ENCODE data around the gene KCNQ1. TPM values are rescaled to one million over a fixed set of nuclear protein-coding genes. Genes with fewer than 3 reads are reported as not detected.
A peak's percentile ranks its signal among the peaks of the same experiment; 100 is the strongest.

KCNQ1 gene
- total RNA-seq, 3 donors from 2014 or later, result 3.6 to 6.2 (median 5.1) TPM

- Histone ChIP-seq H3K4me3 (no peak overlapping the region), H3K36me3 (no peaks in the 10 kb centered on the region), H3K4me1 (no peaks in the 10 kb centered on the region), H3K27me3 (no peaks in the 10 kb centered on the region), H3K9me3 (peaks cover 0 to 4% of the 10 kb centered on the region in 2 donors), H3K27ac (no peak overlapping the region)
- DNase-seq (ENCODE audit: low spot score in 2 of 2), result no peak
- TF ChIP-seq POLR2AphosphoS5 (IDR thresholded peaks at IDR 0.05) (no peak), POLR2A (IDR thresholded peaks at IDR 0.05) (no peak), CTCF (IDR thresholded peaks at IDR 0.05) (no peak)
- intact Hi-C loops (cut with DNase I; ENCODE audit: low total_unique reads), result no loop called here
Observed at GRCh38 chr11:2594267-2594666, 149.5 kb downstream of the KCNQ1 start.

- intact Hi-C loops (cut with DNase I; ENCODE audit: low total_unique reads), result no loop called here
- Histone ChIP-seq H3K27ac (no peak overlapping the region), H3K36me3 (no peaks in the 10 kb centered on the region), H3K27me3 (no peaks in the 10 kb centered on the region), H3K4me3 (no peak overlapping the region), H3K9me3 (peaks cover 0 to 4% of the 10 kb centered on the region in 2 donors), H3K4me1 (no peaks in the 10 kb centered on the region)
- DNase-seq (ENCODE audit: low spot score in 2 of 2), result no peak
- no peak for TF ChIP-seq CTCF (IDR thresholded peaks at IDR 0.05)
- no peak for TF ChIP-seq POLR2A (IDR thresholded peaks at IDR 0.05)
- no peak for TF ChIP-seq POLR2AphosphoS5 (IDR thresholded peaks at IDR 0.05)
Observed at GRCh38 chr11:2595204-2595603, 150.4 kb downstream of the KCNQ1 start.

- no peaks in the 10 kb centered on the region for H3K9me3 ChIP-seq
- no peaks in the 10 kb centered on the region for H3K36me3 ChIP-seq
- no peak overlapping the region for H3K4me3 ChIP-seq
- no peaks in the 10 kb centered on the region for H3K27me3 ChIP-seq
- peak in 1 of 2 donors; percentile 78 for DNase-seq (ENCODE audit: low spot score in 2 of 2)
- intact Hi-C loops (cut with DNase I; ENCODE audit: low total_unique reads), result no loop called here
- TF ChIP-seq POLR2AphosphoS5 (IDR thresholded peaks at IDR 0.05) (no peak), POLR2A (IDR thresholded peaks at IDR 0.05) (no peak), CTCF (IDR thresholded peaks at IDR 0.05) (no peak)
- H3K27ac ChIP-seq, result peak overlapping the region; percentile 67 to 78
- H3K4me1 ChIP-seq, result no peaks in the 10 kb centered on the region
Observed at GRCh38 chr11:2599561-2600189, 154.9 kb downstream of the KCNQ1 start.

- no peak for TF ChIP-seq POLR2A (IDR thresholded peaks at IDR 0.05)
- no peak for TF ChIP-seq POLR2AphosphoS5 (IDR thresholded peaks at IDR 0.05)
- TF ChIP-seq CTCF (IDR thresholded peaks at IDR 0.05), result no peak
Observed at GRCh38 chr11:2609345-2609744, 164.5 kb downstream of the KCNQ1 start.

GRCh38 chr11:2612884-2613571 is 168.2 kb downstream of the KCNQ1 start:
- Histone ChIP-seq H3K36me3 (no peaks in the 10 kb centered on the region), H3K27me3 (no peaks in the 10 kb centered on the region), H3K4me3 (no peak overlapping the region), H3K9me3 (peaks cover 4 to 28% of the 10 kb centered on the region in 2 donors), H3K4me1 (no peaks in the 10 kb centered on the region), H3K27ac (no peak overlapping the region)
- no peak for DNase-seq (ENCODE audit: low spot score in 2 of 2)
- TF ChIP-seq POLR2A (IDR thresholded peaks at IDR 0.05) (no peak), POLR2AphosphoS5 (IDR thresholded peaks at IDR 0.05) (no peak), CTCF (IDR thresholded peaks at IDR 0.05) (no peak)
- intact Hi-C loops (cut with DNase I; ENCODE audit: low total_unique reads), result no loop called here

More at GRCh38 chr11:2609345-2609744, 164.5 kb downstream of the KCNQ1 start:
- Histone ChIP-seq H3K27ac (no peak overlapping the region), H3K9me3 (peaks cover 4 to 28% of the 10 kb centered on the region in 2 donors), H3K4me1 (no peaks in the 10 kb centered on the region), H3K4me3 (no peak overlapping the region), H3K36me3 (no peaks in the 10 kb centered on the region), H3K27me3 (no peaks in the 10 kb centered on the region)
- intact Hi-C loops (cut with DNase I; ENCODE audit: low total_unique reads), result no loop called here
- no peak for DNase-seq (ENCODE audit: low spot score in 2 of 2)
